Stimulated activated CD4-positive, alpha-beta T cell treated with anti-CD3 and anti-CD28 coated beads, Interleukin-15, amount 100 ng/mL, for 24 hours (primary cell): Measurements from ENCODE around the gene OSTN.
"Not testable (repeated sequence)": the region's sequence is repeated elsewhere in the genome, so short reads cannot be mapped to it uniquely, and the experiment has no call there.

Source experiments
- DNase-seq: peaks from one replicate; pipeline ENCODE4 v3.0.0-alpha.2; 2020

OSTN gene

GRCh38 chr3:191198932-191199331, at the start of gene OSTN:
OSTN (plus strand) TSS chr3:191199241; CDS start chr3:191212533, 13,292 bp downstream.
- no peak for DNase-seq

- DNase-seq = no peak
These were observed 47.4 kb upstream of the OSTN start for GRCh38 chr3:191151653-191152052.

GRCh38 chr3:191154827-191155226, 44.2 kb upstream of the OSTN start:
- no peak for DNase-seq

GRCh38 chr3:191158247-191158646, 40.8 kb upstream of the OSTN start:
- no peak for DNase-seq

GRCh38 chr3:191158815-191159214, 40.2 kb upstream of the OSTN start:
- no peak for DNase-seq

- DNase-seq = no peak
These were observed 33.2 kb upstream of the OSTN start for GRCh38 chr3:191165802-191166201.

GRCh38 chr3:191166368-191166767, 32.7 kb upstream of the OSTN start:
- DNase-seq = no peak

GRCh38 chr3:191169566-191169965, 29.5 kb upstream of the OSTN start:
- DNase-seq = no peak

- DNase-seq = no peak
These were observed 28.9 kb upstream of the OSTN start for GRCh38 chr3:191170097-191170496.

- no peak for DNase-seq
These were observed 23.9 kb upstream of the OSTN start for GRCh38 chr3:191175102-191175501.

- DNase-seq = no peak
These were observed 22.8 kb upstream of the OSTN start for GRCh38 chr3:191176038-191176785.

GRCh38 chr3:191185382-191185781, 13.7 kb upstream of the OSTN start:
- not testable (repeated sequence) for DNase-seq

GRCh38 chr3:191188246-191188645, 10.8 kb upstream of the OSTN start:
- not testable (repeated sequence) for DNase-seq

GRCh38 chr3:191192270-191192669, 6.8 kb upstream of the OSTN start:
- not testable (repeated sequence) for DNase-seq

GRCh38 chr3:191192941-191193340, 6.1 kb upstream of the OSTN start:
- no peak for DNase-seq

- DNase-seq = no peak
These were observed 1.2 kb upstream of the OSTN start for GRCh38 chr3:191197761-191198306.

GRCh38 chr3:191198480-191198879, 561 bp upstream of the OSTN start:
- DNase-seq = no peak

- DNase-seq = no peak
These were observed 11.0 kb downstream of the OSTN start for GRCh38 chr3:191210032-191210431.

- DNase-seq = no peak
These were observed 17.5 kb downstream of the OSTN start for GRCh38 chr3:191216510-191216909.

- DNase-seq = no peak
These were observed 18.3 kb downstream of the OSTN start for GRCh38 chr3:191217301-191217700.

GRCh38 chr3:191220908-191221307, 21.9 kb downstream of the OSTN start:
- no peak for DNase-seq

GRCh38 chr3:191221638-191222037, 22.6 kb downstream of the OSTN start:
- no peak for DNase-seq

- no peak for DNase-seq
These were observed 28.5 kb downstream of the OSTN start for GRCh38 chr3:191227541-191227940.

GRCh38 chr3:191234216-191234615, 35.2 kb downstream of the OSTN start:
- no peak for DNase-seq
